Ovary (tissue), 3 donors: ENCODE results near the gene GYPC.
"Not testable (repeated sequence)": the region's sequence is repeated elsewhere in the genome, so short reads cannot be mapped to it uniquely, and the experiment has no call there.

Source experiments
- CTCF ChIP-seq, 3 donors: fragments of 450-650 bp in 2 of 3; fragments of 200-600 bp in 1 of 3; IDR thresholded peaks; one replicate each; pipeline versions ENCODE4 v1.5.1 to v1.8.0; 2016 to 2022; ENCODE audit warnings: antibody characterized with exemption in 3 of 3, mild to moderate bottlenecking in 1 of 3
- EP300 ChIP-seq: sonication (generic); formaldehyde crosslinking; IDR thresholded peaks from one replicate; pipeline ENCODE4 v1.6.1; 2017; ENCODE audit warnings: antibody characterized with exemption
- donor health status: DM: no; HTN: no; CAD: no.

- not testable (repeated sequence) for TF ChIP-seq EP300; CTCF (IDR thresholded peaks at IDR 0.05)
These were observed 32.6 kb downstream of the GYPC start for GRCh38 chr2:126688594-126688993.
